GM12873 (cell line): Measurements from ENCODE around the gene A2ML1.

ENCODE experiments used
- CTCF ChIP-seq: IDR thresholded peaks from 2 replicates; pipeline ENCODE4 v1.5.1; 2012; ENCODE audit warnings: low read depth, mild to moderate bottlenecking, moderate library complexity, low read length, control low read depth; ENCODE audit not compliant: insufficient read depth; ENCODE audit errors: missing control alignments

The A2ML1 gene

GRCh38 chr12:8891976-8892375 lies 69.6 kb downstream of the A2ML1 start:
- TF ChIP-seq CTCF = no peak

GRCh38 chr12:8894378-8894777 lies 72.0 kb downstream of the A2ML1 start:
- TF ChIP-seq CTCF = no peak

- TF ChIP-seq CTCF = no peak
Observed at GRCh38 chr12:8894986-8895385, 72.6 kb downstream of the A2ML1 start.

- no peak for TF ChIP-seq CTCF
Observed at GRCh38 chr12:8897081-8897480, 74.7 kb downstream of the A2ML1 start.

DNA sequence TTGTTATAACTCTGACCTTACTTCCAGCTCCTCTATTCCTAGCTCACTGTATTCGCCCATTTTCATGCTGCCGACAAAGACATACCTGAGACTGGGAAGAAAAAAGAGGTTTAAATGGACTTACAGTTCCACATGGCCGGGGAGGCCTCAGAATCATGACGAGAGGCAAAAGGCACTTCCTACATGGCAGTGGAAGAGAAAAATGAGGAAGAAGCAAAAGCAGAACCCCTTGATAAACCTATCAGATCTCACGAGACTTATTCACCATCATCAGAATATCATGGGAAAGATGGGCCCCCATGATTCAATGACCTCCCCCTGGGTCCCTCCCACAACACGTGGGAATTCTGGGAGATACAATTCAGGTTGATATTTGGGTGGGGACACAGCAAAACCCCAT lies 77.4 kb downstream of the A2ML1 start:
- TF ChIP-seq CTCF = no peak

DNA sequence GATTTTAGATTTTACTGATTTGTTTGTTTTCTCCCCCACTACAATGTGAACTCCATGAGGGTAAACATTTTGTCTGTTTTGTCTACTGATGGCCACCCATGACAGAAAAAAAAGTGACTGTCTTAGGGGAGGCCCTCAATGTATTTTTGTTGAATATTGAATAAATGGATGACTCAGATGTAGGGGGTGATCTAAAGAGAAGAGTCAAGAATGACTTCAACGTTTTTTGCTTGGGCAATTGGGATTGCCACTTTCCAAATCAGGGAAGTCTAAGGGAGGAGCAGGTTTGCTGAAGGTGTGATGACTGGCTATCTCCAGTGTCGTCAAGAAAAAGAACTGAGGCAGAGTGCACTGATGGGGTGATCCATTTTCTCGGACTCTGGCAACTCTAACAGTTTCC lies 81.2 kb downstream of the A2ML1 start:
- no peak for TF ChIP-seq CTCF

DNA sequence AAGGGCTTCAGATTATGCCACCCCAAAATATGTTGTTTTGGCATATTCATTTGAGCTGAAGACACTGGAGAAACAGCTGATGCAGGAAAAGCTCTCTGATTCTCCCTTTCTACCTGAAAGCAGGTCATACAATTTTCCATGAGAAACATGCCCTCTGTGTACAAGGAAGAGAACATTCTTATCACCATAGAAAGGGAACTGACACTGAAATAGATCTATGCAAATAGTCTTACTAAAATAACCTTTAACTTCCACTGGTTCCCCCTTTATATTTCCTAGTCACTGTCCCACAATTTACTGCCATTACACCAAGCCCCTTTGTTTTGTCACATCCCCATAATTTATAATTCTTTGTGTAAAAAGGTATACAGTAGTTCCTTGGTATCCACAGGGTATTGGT lies 82.2 kb downstream of the A2ML1 start:
- TF ChIP-seq CTCF = no peak
